ENCODE results near the gene ATP10B.
A peak's percentile ranks its signal among the peaks of the same experiment; 100 is the strongest.
"Not testable (repeated sequence)": the region's sequence is repeated elsewhere in the genome, so short reads cannot be mapped to it uniquely, and the experiment has no call there.

ATP10B gene

GRCh38 chr5:160812996-160813395, 39.0 kb downstream of the ATP10B start:
- not testable (repeated sequence) for DNase-seq (ENCODE audit: low spot score)

GRCh38 chr5:160805376-160805775, 46.6 kb downstream of the ATP10B start:
- no peak for DNase-seq (ENCODE audit: low spot score)

- no peak for DNase-seq (ENCODE audit: low spot score)
Measured at GRCh38 chr5:160802592-160802991, 49.4 kb downstream of the ATP10B start.

- no peak for DNase-seq (ENCODE audit: low spot score)
Measured at GRCh38 chr5:160800375-160801275, 51.4 kb downstream of the ATP10B start.

- DNase-seq (ENCODE audit: low spot score): no peak
Measured at GRCh38 chr5:160799184-160799583, 52.8 kb downstream of the ATP10B start.

GRCh38 chr5:160797020-160797419, 55.0 kb downstream of the ATP10B start:
- DNase-seq (ENCODE audit: low spot score): no peak

GRCh38 chr5:160793530-160793899, 58.5 kb downstream of the ATP10B start:
- DNase-seq (ENCODE audit: low spot score): no peak

- DNase-seq (ENCODE audit: low spot score): no peak
Measured at GRCh38 chr5:160792732-160793529, 59.1 kb downstream of the ATP10B start.

- peak; percentile 77 for DNase-seq (ENCODE audit: low spot score)
Measured at GRCh38 chr5:160792281-160792680, 59.7 kb downstream of the ATP10B start.

GRCh38 chr5:160789219-160789859, 62.7 kb downstream of the ATP10B start:
- no peak for DNase-seq (ENCODE audit: low spot score)

GRCh38 chr5:160788102-160788660, 63.8 kb downstream of the ATP10B start:
- DNase-seq (ENCODE audit: low spot score): no peak

GRCh38 chr5:160787240-160787639, 64.8 kb downstream of the ATP10B start:
- peak; percentile 83 for DNase-seq (ENCODE audit: low spot score)

GRCh38 chr5:160774666-160775315, 77.2 kb downstream of the ATP10B start:
- DNase-seq (ENCODE audit: low spot score): no peak

- DNase-seq (ENCODE audit: low spot score): no peak
Measured at GRCh38 chr5:160773646-160774410, 78.2 kb downstream of the ATP10B start.

GRCh38 chr5:160772854-160773253, 79.2 kb downstream of the ATP10B start:
- peak; percentile 65 for DNase-seq (ENCODE audit: low spot score)

- DNase-seq (ENCODE audit: low spot score): no peak
Measured at GRCh38 chr5:160770718-160771117, 81.3 kb downstream of the ATP10B start.

- no peak for DNase-seq (ENCODE audit: low spot score)
Measured at GRCh38 chr5:160769301-160769700, 82.7 kb downstream of the ATP10B start.

- DNase-seq (ENCODE audit: low spot score): no peak
Measured at GRCh38 chr5:160767062-160767461, 84.9 kb downstream of the ATP10B start.

- DNase-seq (ENCODE audit: low spot score): no peak
Measured at GRCh38 chr5:160760008-160760407, 92.0 kb downstream of the ATP10B start.

GRCh38 chr5:160757194-160757593, 94.8 kb downstream of the ATP10B start:
- DNase-seq (ENCODE audit: low spot score): no peak

Data from kidney tubule cell (primary cell).